Ascending aorta (tissue), 2 donors: ENCODE results near the gene RAB11FIP4. TPM values are rescaled to one million over a fixed set of nuclear protein-coding genes. Genes with fewer than 3 reads are reported as not detected.

Source experiments
- DNase-seq, 2 donors: peaks; one replicate each; pipeline ENCODE4 v3.0.0-alpha.2; 2019; ENCODE audit warnings: low spot score in 2 of 2
- H3K27ac ChIP-seq, 2 donors: fragments of 200-600 bp; sonication (generic); one replicate each; pipeline ENCODE4 v1.5.1; 2016 to 2017; ENCODE audit warnings: mild to moderate bottlenecking in 1 of 2
- H3K27me3 ChIP-seq: fragments of 200-600 bp; sonication (generic); one replicate; pipeline ENCODE4 v1.5.1; 2017
- H3K36me3 ChIP-seq, 2 donors: fragments of 200-600 bp; sonication (generic); one replicate each; pipeline ENCODE4 v1.5.1; 2016
- H3K4me1 ChIP-seq, 2 donors: fragments of 200-600 bp; sonication (generic); one replicate each; pipeline ENCODE4 v1.5.1; 2016 to 2017; ENCODE audit warnings: mild to moderate bottlenecking in 1 of 2
- H3K4me3 ChIP-seq, 2 donors: fragments of 200-600 bp; sonication (generic); one replicate each; pipeline ENCODE4 v1.5.1; 2016 to 2017; ENCODE audit warnings: mild to moderate bottlenecking in 1 of 2
- H3K9me3 ChIP-seq, 2 donors: fragments of 200-600 bp; sonication (generic); one replicate each; pipeline ENCODE4 v1.5.1; 2016
- CTCF ChIP-seq, 3 experiments: fragments of 200-600 bp in 2 of 3; fragments of 450-650 bp in 1 of 3; sonication (generic) in 2 of 3; IDR thresholded peaks; one replicate each; pipeline ENCODE4 v1.5.1; 2016 to 2019; ENCODE audit warnings: antibody characterized with exemption in 3 of 3, mild to moderate bottlenecking in 1 of 3, moderate library complexity in 1 of 3
- intact Hi-C: fragments of 100-400 bp; cut with DNase I; formaldehyde crosslinking; loops from one replicate; pipeline ENCODE4 v1.15.1; 2023
- total RNA-seq: library from RNA; depleted of rRNA; stranded (reverse); fragments of >200 nt; gene quantifications from one replicate; pipeline ENCODE4 v1.1.0, GENCODE V29; 2016

The RAB11FIP4 gene
- total RNA-seq, 1 donor from 2014 or later, result 0.85 TPM

GRCh38 chr17:31523862-31524730 is 132.6 kb downstream of the RAB11FIP4 start:
- Histone ChIP-seq H3K27me3 (no peaks in the 10 kb centered on the region), H3K4me3 (no peak overlapping the region), H3K4me1 (peaks cover 0 to 8% of the 10 kb centered on the region in 2 donors), H3K36me3 (no peaks in the 10 kb centered on the region), H3K27ac (no peak overlapping the region), H3K9me3 (no peaks in the 10 kb centered on the region)
- intact Hi-C loops, result no loop called here
- no peak for TF ChIP-seq CTCF (IDR thresholded peaks at IDR 0.05)
- no peak for DNase-seq

DNA sequence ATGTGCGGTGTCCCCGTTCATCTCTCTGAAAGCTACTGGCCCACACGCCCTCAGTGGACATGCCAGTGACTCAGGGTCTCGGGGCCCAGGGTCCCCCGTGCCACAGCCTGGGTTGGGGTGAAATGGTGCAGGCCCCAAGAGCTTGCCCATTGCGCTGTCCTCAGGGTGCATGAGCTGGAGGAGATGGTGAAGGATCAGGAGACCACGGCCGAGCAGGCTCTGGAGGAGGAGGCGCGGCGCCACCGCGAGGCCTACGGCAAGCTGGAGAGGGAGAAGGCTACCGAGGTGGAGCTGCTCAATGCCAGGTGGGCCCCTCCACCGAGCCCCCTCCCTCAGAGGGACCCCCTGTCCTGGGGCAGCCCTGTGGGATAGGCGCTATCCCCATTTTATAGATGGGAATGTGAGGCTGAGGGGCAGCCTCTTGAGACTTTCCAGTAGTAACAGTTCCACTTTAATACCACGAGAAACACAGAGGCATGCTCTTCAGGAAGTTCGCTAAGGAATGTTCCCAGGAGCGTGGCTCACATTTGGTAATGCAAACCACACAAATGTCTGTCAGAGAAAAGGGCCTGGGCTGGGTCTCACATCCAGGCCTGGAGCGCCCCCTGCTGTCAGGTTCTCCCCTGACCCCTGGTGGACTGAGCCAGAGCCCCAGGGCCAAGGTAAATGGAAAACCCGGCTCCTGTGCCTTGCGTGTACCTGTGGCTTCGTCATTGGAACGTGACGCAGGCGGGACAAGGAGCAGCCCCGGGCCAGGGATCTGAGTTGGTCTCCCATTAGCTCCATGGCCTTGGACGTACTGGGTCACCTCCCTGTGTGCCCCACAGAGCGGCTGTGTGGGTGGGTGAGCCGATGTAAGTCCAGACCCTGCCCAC is 133.7 kb downstream of the RAB11FIP4 start:
- Histone ChIP-seq H3K36me3 (no peaks in the 10 kb centered on the region), H3K27ac (no peak overlapping the region), H3K9me3 (no peaks in the 10 kb centered on the region), H3K4me3 (no peak overlapping the region), H3K27me3 (no peaks in the 10 kb centered on the region), H3K4me1 (peaks cover 0 to 8% of the 10 kb centered on the region in 2 donors)
- intact Hi-C loops, result loop anchor here (1.0 kb wide), 1 partner anchor 88 kb away; no protein-coding TSS in a partner anchor
- DNase-seq, result peak in 1 of 2 donors; percentile 94
- TF ChIP-seq CTCF (IDR thresholded peaks at IDR 0.05), result peak; percentile 84 to 92 (median 91)

DNA sequence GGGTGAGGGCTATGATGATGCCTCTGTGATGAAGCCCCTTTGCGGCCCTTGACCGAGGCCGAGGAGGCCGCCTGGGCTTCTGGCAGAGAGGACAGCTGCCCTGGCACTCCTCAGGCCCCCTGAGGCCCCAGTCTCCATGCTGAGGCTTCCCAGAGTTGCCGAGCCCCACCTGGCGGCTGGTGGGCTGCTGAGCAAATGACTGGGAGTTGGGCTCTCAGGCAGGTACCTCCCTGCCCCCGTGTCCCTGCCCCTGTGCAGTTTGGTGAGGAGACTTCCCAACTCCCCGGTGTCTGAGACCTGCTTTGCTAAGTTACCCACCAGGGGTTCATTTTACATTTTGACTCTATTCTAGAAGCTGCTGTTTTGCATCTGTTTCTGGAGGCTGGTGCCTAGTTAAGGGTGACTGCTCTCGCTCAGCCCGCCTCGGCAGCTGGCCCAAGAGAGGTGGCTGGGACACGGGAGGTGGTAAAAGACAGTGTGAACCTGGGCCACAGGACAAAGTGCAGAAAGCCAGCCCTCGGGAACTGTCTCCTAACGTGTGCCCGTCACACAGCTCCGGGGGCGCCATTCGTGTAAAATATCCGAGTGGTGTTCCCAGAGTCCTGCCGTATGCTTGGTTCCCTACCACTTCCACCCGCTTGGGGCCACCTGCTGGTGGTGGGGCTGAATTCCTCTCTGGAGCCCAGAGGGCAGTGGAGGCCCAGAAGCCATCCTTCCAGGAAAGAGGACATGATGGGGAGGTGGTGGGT is 134.5 kb downstream of the RAB11FIP4 start:
- H3K27ac ChIP-seq, result no peak overlapping the region
- H3K4me1 ChIP-seq, result peaks cover 0 to 8% of the 10 kb centered on the region in 2 donors
- H3K9me3 ChIP-seq, result no peaks in the 10 kb centered on the region
- H3K27me3 ChIP-seq, result no peaks in the 10 kb centered on the region
- TF ChIP-seq CTCF (IDR thresholded peaks at IDR 0.05), result no peak
- H3K36me3 ChIP-seq, result no peaks in the 10 kb centered on the region
- intact Hi-C loops, result loop anchor here (1.0 to 2.0 kb wide), 2 partner anchors 89 to 375 kb away; partner anchors contain the start of gene UTP6
- no peak for DNase-seq
- H3K4me3 ChIP-seq, result no peak overlapping the region

- H3K36me3 ChIP-seq, result no peaks in the 10 kb centered on the region
- peak overlapping the region in 1 of 2 donors; percentile 30 for H3K27ac ChIP-seq
- no peaks in the 10 kb centered on the region for H3K9me3 ChIP-seq
- intact Hi-C loops, result loop anchor here (2.0 kb wide), 1 partner anchor 373 kb away; the partner anchor contains the start of gene UTP6
- no peaks in the 10 kb centered on the region for H3K27me3 ChIP-seq
- no peak overlapping the region for H3K4me3 ChIP-seq
- peak in 1 of 3 experiments; percentile 6 for TF ChIP-seq CTCF (IDR thresholded peaks at IDR 0.05)
- H3K4me1 ChIP-seq, result peaks cover 0 to 8% of the 10 kb centered on the region in 2 donors
- DNase-seq, result no peak
Measured at GRCh38 chr17:31527606-31528005, 136.1 kb downstream of the RAB11FIP4 start.

- Histone ChIP-seq H3K4me1 (peaks cover 0 to 11% of the 10 kb centered on the region in 2 donors), H3K27ac (peak overlapping the region in 1 of 2 donors; percentile 30), H3K4me3 (no peak overlapping the region), H3K36me3 (no peaks in the 10 kb centered on the region), H3K27me3 (no peaks in the 10 kb centered on the region), H3K9me3 (no peaks in the 10 kb centered on the region)
- no peak for TF ChIP-seq CTCF (IDR thresholded peaks at IDR 0.05)
- DNase-seq, result no peak
- intact Hi-C loops, result no loop called here
Measured at GRCh38 chr17:31528291-31528874, 136.9 kb downstream of the RAB11FIP4 start.
